HG03097 (cell line): Measurements from ENCODE around the gene NOL7.

ENCODE experiments used
- ATAC-seq: cut with Tn5 transposase; IDR thresholded peaks from one replicate; pipeline ENCODE4 v1.9.1; 2021; ENCODE audit not compliant: unreplicated experiment, low FRiP score

Gene NOL7

DNA sequence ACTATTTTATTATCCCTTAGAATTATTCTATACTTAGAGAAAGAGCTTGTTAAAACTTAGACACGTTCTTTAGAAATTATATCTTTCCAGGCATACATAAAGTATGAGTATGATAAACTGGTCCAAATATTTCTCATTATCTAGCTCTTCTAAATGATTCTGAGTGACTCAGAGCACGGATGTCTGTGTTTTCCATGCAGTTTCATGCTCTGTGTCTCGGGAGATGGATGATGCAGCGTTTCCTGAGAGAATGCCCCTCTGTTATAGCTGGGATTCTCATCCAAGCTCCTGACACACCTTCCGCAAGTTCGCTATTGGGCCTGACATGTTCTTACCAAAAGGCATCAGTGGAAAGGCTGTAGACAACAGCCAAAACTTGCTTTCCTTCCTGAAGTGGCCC is 21.4 kb upstream of the NOL7 start:
- no peak for ATAC-seq

DNA sequence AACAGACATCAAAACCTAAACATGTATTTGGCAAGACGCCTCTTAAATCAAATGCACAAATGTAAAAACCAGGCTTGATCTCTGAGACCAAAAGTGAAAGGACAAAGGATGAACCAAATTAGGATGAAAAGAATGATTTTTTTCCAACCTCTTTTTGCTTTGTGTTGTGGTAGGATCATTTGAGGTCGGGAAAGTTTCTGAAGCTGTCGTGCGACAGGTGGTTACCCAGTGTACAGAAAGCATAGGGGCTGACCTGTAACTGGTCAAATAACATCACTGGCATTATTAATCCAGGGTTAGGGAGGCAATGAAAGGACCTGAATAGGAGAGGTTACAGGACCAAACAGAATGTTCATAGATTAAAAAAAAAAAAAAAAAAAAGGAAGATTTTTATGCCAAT is 18.1 kb upstream of the NOL7 start:
- no peak for ATAC-seq

DNA sequence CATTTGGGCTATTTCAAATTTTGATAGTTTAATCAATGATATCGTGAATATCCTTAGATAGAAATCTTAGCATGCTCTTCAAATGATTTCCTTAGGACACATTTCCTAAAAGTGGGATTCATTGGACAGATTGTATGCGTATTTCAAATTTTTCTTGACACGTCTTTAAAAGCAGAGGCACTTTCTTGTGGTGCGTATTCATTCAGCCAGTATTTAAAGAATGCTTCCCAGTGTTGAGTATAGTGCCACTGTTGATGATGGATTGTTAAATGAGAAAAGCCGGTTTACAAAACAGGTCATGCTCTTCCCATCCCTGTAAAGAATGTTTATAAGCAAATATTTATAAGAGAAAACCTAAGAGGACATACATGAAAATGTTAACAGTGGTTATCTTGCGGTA is 15.1 kb upstream of the NOL7 start:
- ATAC-seq, result no peak

- no peak for ATAC-seq
Measured at GRCh38 chr6:13604135-13604534, 11.0 kb upstream of the NOL7 start.

DNA sequence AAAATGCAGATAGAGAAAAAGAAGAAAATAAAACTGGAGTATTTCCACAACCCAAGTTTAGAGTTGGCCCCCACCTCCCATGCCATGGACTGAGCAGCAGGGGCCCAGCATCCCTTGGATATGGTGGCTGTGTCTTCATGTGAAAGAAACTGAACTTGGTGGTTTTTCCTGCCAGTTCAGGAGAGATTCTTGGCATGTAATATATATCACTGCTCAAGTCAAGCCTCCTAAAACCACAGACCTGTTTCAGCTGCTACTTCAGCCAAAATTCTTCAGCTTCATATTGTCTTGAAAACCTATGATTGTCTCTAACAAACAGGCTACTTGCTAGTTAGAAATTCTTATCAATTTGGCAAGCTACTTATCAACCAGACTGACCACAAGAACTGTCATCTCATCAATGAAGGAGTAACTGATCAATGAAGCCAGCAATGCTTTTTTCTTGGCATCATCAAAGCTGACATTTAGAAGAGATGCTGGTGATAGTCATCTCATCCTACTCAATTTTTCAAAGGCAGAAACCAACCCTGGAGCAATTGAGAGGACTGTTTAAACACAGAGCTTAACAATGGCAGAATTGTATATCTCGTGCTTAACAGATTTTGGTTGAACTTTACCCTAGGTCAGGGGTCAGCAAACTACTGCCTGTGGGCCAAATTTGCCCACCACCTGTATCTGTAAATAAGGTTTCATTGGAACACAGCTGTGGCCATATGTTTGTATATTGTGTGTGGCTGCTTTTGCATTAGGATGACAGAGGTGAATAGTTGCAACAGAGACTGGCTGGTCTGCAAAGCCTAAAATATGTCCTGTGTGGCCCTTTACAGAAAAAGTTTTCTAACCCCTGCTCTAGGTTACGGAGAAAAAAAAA is 10.4 kb upstream of the NOL7 start:
- no peak for ATAC-seq

DNA sequence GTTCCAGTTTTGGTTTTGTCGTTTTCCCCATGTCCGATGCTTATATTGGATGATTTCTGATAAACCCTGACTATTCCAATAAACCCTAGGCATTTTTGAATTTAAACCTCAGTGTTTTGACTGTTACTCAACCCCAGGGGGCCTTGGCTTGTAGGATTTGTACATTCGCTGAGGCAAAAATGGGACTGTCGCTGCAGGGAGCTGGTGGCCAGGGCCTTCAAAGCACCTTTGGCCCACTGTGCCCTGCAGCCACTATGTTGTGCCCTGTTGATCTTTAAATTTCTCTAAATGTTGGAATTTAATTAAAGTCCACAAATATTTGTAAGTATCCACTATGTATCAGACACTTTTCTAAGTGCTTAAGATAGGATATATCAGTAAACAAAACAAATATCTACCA is 9.5 kb upstream of the NOL7 start:
- no peak for ATAC-seq

DNA sequence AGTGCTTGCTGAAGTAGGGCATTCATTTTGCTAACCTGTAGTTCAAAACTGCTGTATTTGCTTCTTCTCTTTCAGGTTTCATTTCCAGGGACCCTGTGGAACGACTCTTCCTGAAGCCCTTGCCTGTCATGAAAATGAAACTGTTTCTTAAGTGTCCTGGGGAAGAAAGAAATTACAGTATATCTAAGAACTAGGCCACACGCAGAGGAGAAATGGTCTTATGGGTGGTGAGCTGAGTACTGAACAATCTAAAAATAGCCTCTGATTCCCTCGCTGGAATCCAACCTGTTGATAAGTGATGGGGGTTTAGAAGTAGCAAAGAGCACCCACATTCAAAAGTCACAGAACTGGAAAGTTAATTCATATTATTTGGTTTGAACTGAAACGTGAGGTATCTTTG is 3.4 kb upstream of the NOL7 start:
- no peak for ATAC-seq

DNA sequence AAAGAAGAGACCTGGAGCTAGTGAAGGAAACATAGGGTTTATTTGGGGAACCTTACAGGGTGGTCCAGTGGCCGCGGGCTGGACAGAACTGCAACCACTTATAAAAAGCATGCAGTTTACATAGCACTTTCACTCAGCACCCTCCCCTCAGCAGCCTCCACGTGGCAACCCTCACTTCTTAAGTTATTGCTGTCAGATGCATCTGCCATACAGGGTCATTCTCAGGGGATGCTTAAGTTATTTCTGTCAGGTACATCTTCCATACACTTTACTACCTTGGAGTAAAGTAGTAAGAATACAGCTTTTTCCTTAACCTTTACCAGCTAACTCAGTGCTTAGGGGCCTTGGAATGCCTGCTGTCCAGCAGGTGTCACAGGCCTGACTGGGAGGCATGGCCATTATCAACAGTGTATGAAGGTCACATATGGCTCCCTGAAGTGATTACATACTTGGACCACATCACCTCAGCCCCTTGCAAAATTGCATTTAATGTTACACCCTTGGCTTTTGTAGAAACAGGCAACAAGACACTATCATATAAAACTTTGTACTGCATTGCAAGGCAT is 2.0 kb upstream of the NOL7 start:
- ATAC-seq, result no peak

- peak; percentile 16 for ATAC-seq
Measured at GRCh38 chr6:13614126-13614925, 809 bp upstream of the NOL7 start.

- ATAC-seq, result no peak
Measured at GRCh38 chr6:13615792-13616120, 621 bp downstream of the NOL7 start.

GRCh38 chr6:13617066-13617465 is 1.9 kb downstream of the NOL7 start:
- no peak for ATAC-seq

- no peak for ATAC-seq
Measured at GRCh38 chr6:13624871-13625288, 9.7 kb downstream of the NOL7 start.

- ATAC-seq, result no peak
Measured at GRCh38 chr6:13629459-13630116, 14.5 kb downstream of the NOL7 start.

- ATAC-seq, result no peak
Measured at GRCh38 chr6:13630499-13630898, 15.4 kb downstream of the NOL7 start.

DNA sequence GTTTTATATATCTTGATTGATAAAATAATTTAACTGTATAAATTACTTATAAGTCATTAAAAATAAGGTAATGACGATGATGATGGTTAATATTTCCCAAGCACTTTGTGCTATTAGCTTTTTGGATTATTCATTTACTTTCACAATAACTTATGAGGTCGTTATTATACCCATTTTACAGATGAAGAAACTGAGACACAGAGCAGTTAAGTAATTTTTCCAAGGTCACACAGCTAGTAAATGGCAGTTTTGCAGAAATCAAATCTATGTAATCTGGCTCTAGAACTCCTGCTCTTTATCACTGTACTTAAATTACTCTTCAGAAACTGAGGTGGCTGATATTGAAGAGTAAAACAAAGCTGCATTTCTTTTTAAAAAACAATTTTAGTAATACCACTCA is 18.2 kb downstream of the NOL7 start:
- ATAC-seq, result no peak

- ATAC-seq, result no peak
Measured at GRCh38 chr6:13635948-13636658, 21.0 kb downstream of the NOL7 start.

DNA sequence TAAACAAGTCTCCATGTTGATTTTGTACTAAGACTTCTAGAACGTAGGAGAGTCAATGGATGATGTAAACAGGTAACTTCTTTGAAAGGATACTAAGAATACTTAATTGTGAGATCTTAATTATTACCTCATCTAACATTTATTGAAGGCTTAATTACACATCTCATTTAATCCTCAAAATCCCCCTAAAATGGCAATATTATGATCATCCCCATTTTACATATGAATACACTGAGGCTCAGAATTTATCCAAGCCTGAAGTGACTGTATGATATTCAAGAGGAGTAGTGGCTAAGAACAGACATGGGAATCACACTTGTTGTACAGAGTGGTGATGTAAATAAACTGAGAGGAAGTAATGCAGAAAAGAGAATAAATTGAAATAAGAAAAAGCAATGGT is 22.9 kb downstream of the NOL7 start:
- no peak for ATAC-seq

DNA sequence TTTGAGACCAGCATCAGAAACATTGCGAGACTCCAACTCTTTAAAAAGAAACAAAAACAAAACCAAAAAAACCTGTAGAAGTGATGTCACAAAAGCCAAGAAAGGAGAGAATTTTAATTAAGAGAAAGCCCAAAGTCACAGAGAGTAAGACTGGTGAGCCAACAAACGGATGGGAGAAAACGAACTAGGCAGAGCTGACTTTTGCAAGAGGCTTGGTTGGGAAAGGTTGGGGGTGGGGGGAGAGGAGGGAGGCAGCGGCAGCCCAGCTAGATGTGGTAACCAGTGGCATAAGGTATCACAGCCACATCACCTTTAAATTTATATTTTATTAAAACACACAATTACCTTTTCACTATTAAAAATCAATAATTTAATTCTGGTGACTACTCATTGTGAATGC is 23.5 kb downstream of the NOL7 start:
- ATAC-seq, result no peak

DNA sequence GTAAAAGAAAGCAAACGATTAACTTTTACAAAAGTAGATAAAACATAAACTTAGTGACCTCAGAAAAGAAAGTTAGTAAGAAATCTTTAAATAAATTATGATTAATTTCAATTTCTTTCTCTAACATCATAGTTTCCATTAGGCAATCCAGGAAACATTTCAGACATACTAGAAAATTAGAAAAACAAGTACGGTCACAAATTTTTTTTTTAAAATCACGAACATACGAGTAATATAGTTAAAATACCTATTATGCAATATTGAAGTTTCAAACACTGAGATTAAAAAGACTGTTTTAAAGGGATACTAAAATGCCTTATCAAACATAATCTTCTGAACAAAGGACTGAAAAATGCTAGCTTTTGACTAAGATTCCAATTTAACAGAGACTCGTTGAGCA is 26.2 kb downstream of the NOL7 start:
- ATAC-seq, result no peak

GRCh38 chr6:13643125-13643524 is 28.0 kb downstream of the NOL7 start:
- ATAC-seq, result no peak

- ATAC-seq, result no peak
Measured at GRCh38 chr6:13648850-13649249, 33.7 kb downstream of the NOL7 start.
